ENCODE results near the gene KIF21A.

Gene KIF21A

DNA sequence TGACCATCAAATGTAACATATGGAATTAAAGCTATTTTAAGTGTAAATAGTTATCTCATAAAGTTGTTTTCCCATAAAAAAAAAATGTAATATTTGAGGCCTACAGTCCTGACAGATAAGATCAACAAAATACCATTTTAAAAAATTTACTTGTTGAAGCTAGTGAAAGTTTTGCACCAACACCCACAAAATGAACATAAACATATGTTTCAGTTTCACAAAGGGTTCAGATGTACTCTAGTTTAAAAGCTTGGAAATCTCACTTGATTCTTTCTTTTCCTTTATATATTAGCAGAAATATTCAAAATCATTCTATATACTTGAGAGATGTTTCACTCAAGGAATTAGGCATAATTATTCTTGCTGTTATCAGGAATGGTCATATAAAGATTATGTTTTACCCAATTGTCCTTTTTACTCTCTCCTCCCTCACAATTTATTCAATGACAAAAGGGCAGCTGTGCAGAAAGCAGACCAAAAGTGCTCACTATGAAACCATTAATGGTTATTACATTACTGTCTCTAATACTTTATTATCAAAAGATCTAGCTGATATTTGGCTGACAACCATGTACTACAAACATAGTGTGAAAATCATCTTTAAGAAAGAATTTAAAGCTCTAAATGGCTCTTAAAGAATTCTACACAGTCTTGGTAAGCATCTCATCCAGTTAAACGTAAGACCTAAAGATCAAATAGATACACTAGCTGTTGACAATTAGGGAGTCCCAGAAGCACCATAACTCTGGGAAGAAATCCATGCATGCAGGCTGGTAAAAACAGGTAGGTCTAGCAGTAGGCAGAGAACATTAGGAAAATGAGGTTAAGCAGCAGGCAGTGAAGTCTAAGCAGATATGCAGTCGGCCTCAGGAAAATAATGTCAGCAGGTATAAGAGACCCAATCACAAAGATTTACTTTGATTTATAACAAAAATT is 28.8 kb downstream of the KIF21A start:
- H3K36me3 ChIP-seq (ENCODE audit: control insufficient read depth, insufficient read depth, low read length) = no peaks in the 10 kb centered on the region
- no peak for DNase-seq
- H3K27ac ChIP-seq (ENCODE audit: insufficient read depth, low read length, poor library complexity, severe bottlenecking) = no peak overlapping the region
- no peaks in the 10 kb centered on the region for H3K4me1 ChIP-seq (ENCODE audit: control insufficient read depth, insufficient read depth, low read length, poor library complexity, severe bottlenecking)
- H3K9me3 ChIP-seq (ENCODE audit: control insufficient read depth, low read length) = no peaks in the 10 kb centered on the region
- no peaks in the 10 kb centered on the region for H3K27me3 ChIP-seq (replicated peaks; ENCODE audit: control insufficient read depth, insufficient read depth, low read length, poor library complexity, severe bottlenecking)
- H3K4me3 ChIP-seq (ENCODE audit: insufficient read depth, low read depth, low read length, poor library complexity, severe bottlenecking) = no peak overlapping the region

DNA sequence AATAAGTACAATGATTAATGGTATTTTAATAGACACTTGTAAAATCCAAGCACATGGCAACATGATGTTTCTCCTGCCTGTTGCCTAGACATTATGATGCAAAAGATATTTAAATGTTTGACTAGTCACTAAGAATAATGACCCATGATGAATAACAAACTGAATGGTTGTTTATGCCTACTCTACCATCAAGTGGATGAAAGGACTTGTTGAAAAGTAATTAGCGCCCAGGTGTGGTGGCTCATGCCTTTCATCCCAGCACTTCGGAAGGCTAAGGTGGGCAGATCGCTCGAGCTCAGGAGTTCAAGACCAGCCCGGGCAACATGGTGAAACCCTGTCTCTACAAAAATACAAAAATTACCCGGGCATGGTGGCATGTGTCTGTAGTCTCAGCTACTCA is 30.7 kb downstream of the KIF21A start:
- Histone ChIP-seq H3K4me3 (ENCODE audit: insufficient read depth, low read depth, low read length, poor library complexity, severe bottlenecking) (no peak overlapping the region), H3K27me3 (replicated peaks; ENCODE audit: control insufficient read depth, insufficient read depth, low read length, poor library complexity, severe bottlenecking) (no peaks in the 10 kb centered on the region), H3K4me1 (ENCODE audit: control insufficient read depth, insufficient read depth, low read length, poor library complexity, severe bottlenecking) (no peaks in the 10 kb centered on the region), H3K27ac (ENCODE audit: insufficient read depth, low read length, poor library complexity, severe bottlenecking) (no peak overlapping the region), H3K9me3 (ENCODE audit: control insufficient read depth, low read length) (no peaks in the 10 kb centered on the region), H3K36me3 (ENCODE audit: control insufficient read depth, insufficient read depth, low read length) (no peaks in the 10 kb centered on the region)
- no peak for DNase-seq

DNA sequence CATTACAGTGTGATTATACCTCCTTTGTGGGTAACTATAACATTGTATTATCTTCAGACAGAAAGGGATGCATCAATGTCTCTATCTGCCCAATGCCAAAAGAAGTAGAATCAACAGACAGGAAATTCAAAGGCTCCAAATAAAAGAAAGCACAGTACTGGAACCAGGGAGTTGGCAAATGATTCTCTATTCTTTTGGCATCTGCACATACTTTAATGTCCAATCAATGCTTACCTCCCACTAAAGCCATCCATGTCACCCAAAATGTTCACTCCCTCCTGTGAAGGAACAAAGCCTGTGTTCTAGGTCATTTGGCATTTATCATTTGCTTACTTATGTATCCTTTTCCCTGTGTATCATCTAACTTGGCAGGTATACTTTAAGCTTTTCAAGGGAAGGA is 36.7 kb downstream of the KIF21A start:
- Histone ChIP-seq H3K4me1 (ENCODE audit: control insufficient read depth, insufficient read depth, low read length, poor library complexity, severe bottlenecking) (no peaks in the 10 kb centered on the region), H3K27me3 (replicated peaks; ENCODE audit: control insufficient read depth, insufficient read depth, low read length, poor library complexity, severe bottlenecking) (no peaks in the 10 kb centered on the region), H3K27ac (ENCODE audit: insufficient read depth, low read length, poor library complexity, severe bottlenecking) (no peak overlapping the region), H3K36me3 (ENCODE audit: control insufficient read depth, insufficient read depth, low read length) (no peaks in the 10 kb centered on the region), H3K9me3 (ENCODE audit: control insufficient read depth, low read length) (no peaks in the 10 kb centered on the region), H3K4me3 (ENCODE audit: insufficient read depth, low read depth, low read length, poor library complexity, severe bottlenecking) (no peak overlapping the region)
- DNase-seq = no peak

DNA sequence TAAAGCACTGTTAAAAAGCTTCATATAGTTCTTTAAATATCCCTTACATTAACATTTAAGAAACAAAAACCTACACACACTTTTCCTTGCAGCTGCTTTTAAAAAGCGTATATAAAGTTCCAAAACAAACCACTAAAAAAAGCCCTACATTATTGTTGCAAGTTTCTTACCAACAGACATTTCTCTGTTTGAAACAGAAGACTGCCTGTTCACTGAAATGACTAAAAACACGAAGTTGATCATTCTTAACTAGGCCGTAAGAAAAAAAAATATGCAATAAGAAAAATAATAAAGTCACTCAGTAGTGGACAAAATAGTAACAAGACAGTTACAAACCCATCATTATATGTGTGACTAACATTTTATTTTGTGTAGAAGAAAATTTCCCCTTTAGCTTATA is 37.3 kb downstream of the KIF21A start:
- Histone ChIP-seq H3K27ac (ENCODE audit: insufficient read depth, low read length, poor library complexity, severe bottlenecking) (no peak overlapping the region), H3K4me1 (ENCODE audit: control insufficient read depth, insufficient read depth, low read length, poor library complexity, severe bottlenecking) (no peaks in the 10 kb centered on the region), H3K36me3 (ENCODE audit: control insufficient read depth, insufficient read depth, low read length) (no peaks in the 10 kb centered on the region), H3K27me3 (replicated peaks; ENCODE audit: control insufficient read depth, insufficient read depth, low read length, poor library complexity, severe bottlenecking) (no peaks in the 10 kb centered on the region), H3K4me3 (ENCODE audit: insufficient read depth, low read depth, low read length, poor library complexity, severe bottlenecking) (no peak overlapping the region), H3K9me3 (ENCODE audit: control insufficient read depth, low read length) (no peaks in the 10 kb centered on the region)
- DNase-seq = no peak

DNA sequence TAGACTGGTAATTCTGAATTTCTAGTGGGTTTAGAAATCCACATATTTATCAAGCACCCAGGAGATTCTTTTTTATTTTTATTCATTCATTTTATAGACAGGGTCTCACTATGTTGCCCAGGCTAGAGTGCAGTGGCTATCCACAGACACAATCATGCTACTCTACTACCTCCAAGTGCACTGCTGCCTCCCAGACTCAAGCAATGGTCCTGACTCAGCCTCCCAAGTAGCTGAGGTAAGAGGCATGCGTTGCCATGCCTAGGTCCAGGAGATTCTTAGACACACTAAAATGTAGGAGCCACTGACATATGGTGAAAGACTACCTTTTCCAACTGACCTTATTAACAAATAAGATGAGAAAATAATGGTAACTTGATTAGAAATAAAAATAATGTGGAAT is 38.9 kb downstream of the KIF21A start:
- no peaks in the 10 kb centered on the region for H3K36me3 ChIP-seq (ENCODE audit: control insufficient read depth, insufficient read depth, low read length)
- H3K4me1 ChIP-seq (ENCODE audit: control insufficient read depth, insufficient read depth, low read length, poor library complexity, severe bottlenecking) = no peaks in the 10 kb centered on the region
- H3K9me3 ChIP-seq (ENCODE audit: control insufficient read depth, low read length) = no peaks in the 10 kb centered on the region
- H3K27ac ChIP-seq (ENCODE audit: insufficient read depth, low read length, poor library complexity, severe bottlenecking) = no peak overlapping the region
- no peaks in the 10 kb centered on the region for H3K27me3 ChIP-seq (replicated peaks; ENCODE audit: control insufficient read depth, insufficient read depth, low read length, poor library complexity, severe bottlenecking)
- no peak for DNase-seq
- H3K4me3 ChIP-seq (ENCODE audit: insufficient read depth, low read depth, low read length, poor library complexity, severe bottlenecking) = no peak overlapping the region

DNA sequence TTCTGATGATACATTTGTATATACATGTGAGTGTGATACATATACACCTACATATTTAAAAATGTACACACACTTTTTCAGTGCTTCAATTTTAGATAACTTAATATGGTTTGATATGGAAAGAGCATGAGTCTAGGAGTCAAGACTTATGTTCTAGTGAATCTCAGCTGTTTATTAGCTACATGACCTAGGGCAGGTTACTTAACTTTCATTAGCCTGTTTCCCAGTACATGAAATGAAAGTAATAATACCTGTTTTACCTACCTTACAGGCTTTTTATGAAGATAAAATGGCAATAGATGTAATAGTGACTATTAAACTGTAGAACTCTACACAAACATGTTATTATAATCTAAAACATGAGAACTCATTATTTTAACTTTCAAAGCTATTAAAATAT is 39.5 kb downstream of the KIF21A start:
- H3K36me3 ChIP-seq (ENCODE audit: control insufficient read depth, insufficient read depth, low read length) = no peaks in the 10 kb centered on the region
- H3K4me3 ChIP-seq (ENCODE audit: insufficient read depth, low read depth, low read length, poor library complexity, severe bottlenecking) = no peak overlapping the region
- no peaks in the 10 kb centered on the region for H3K9me3 ChIP-seq (ENCODE audit: control insufficient read depth, low read length)
- no peak overlapping the region for H3K27ac ChIP-seq (ENCODE audit: insufficient read depth, low read length, poor library complexity, severe bottlenecking)
- no peaks in the 10 kb centered on the region for H3K4me1 ChIP-seq (ENCODE audit: control insufficient read depth, insufficient read depth, low read length, poor library complexity, severe bottlenecking)
- no peaks in the 10 kb centered on the region for H3K27me3 ChIP-seq (replicated peaks; ENCODE audit: control insufficient read depth, insufficient read depth, low read length, poor library complexity, severe bottlenecking)
- DNase-seq = no peak

DNA sequence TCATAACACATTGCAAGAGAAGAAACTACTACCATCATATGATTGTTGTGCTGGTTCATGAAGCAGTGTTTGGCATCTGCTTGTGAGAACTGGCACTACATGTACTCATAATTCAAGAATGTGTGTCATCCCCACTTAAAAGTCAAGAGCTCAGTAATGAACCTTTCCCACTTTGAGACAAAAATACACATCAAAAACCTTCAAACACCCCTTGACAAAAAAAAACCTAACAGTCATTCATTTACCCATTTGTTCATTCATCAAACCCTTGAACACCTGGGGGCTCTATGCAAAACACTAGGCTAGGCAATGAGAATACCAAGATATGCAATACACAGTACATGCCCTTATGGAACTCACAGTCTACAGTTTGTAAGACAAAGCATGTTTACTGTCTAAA is 40.0 kb downstream of the KIF21A start:
- no peaks in the 10 kb centered on the region for H3K9me3 ChIP-seq (ENCODE audit: control insufficient read depth, low read length)
- no peaks in the 10 kb centered on the region for H3K27me3 ChIP-seq (replicated peaks; ENCODE audit: control insufficient read depth, insufficient read depth, low read length, poor library complexity, severe bottlenecking)
- H3K27ac ChIP-seq (ENCODE audit: insufficient read depth, low read length, poor library complexity, severe bottlenecking) = no peak overlapping the region
- no peak overlapping the region for H3K4me3 ChIP-seq (ENCODE audit: insufficient read depth, low read depth, low read length, poor library complexity, severe bottlenecking)
- no peaks in the 10 kb centered on the region for H3K36me3 ChIP-seq (ENCODE audit: control insufficient read depth, insufficient read depth, low read length)
- H3K4me1 ChIP-seq (ENCODE audit: control insufficient read depth, insufficient read depth, low read length, poor library complexity, severe bottlenecking) = no peaks in the 10 kb centered on the region
- no peak for DNase-seq

DNA sequence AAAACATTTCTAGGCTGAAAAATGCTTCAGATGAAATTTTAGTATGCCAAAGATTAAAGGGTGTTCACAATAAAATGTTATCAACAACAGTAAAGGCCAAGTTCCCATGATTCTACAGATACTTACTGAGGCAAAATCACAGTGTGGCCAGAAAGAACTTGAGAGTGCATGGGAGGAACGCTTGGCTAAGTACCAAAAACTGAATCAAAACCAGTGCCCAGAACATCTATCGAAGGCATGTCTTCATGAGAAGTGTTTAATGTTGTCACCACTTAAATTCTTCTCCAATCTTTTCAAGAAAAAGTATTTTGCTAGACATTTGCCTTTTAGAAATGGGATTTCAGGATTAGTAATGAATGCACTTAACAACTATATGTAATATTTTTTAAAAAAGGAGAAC is 41.5 kb downstream of the KIF21A start:
- no peak for DNase-seq
- Histone ChIP-seq H3K4me3 (ENCODE audit: insufficient read depth, low read depth, low read length, poor library complexity, severe bottlenecking) (no peak overlapping the region), H3K27ac (ENCODE audit: insufficient read depth, low read length, poor library complexity, severe bottlenecking) (no peak overlapping the region), H3K9me3 (ENCODE audit: control insufficient read depth, low read length) (no peaks in the 10 kb centered on the region), H3K4me1 (ENCODE audit: control insufficient read depth, insufficient read depth, low read length, poor library complexity, severe bottlenecking) (no peaks in the 10 kb centered on the region), H3K36me3 (ENCODE audit: control insufficient read depth, insufficient read depth, low read length) (no peaks in the 10 kb centered on the region), H3K27me3 (replicated peaks; ENCODE audit: control insufficient read depth, insufficient read depth, low read length, poor library complexity, severe bottlenecking) (no peaks in the 10 kb centered on the region)

DNA sequence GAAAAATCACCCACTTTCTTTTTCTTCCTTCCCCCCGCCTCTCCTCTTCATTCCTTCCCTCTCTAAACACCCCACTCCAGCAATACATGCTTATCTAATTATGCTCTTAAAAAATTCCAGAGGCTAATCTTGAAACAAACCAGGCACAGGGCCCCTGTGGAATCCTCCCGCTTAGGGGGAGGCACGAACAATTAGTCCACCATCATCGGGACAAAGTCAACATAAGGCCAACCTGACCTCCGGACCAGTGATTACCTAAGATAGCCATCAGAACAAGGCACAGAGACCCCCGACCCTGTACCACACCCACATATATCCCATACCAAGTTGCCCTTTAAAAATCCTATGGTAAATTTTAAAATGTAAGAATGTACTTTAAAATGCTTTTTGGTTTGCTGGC is 47.1 kb downstream of the KIF21A start:
- H3K4me3 ChIP-seq (ENCODE audit: insufficient read depth, low read depth, low read length, poor library complexity, severe bottlenecking) = no peak overlapping the region
- H3K27ac ChIP-seq (ENCODE audit: insufficient read depth, low read length, poor library complexity, severe bottlenecking) = no peak overlapping the region
- no peaks in the 10 kb centered on the region for H3K27me3 ChIP-seq (replicated peaks; ENCODE audit: control insufficient read depth, insufficient read depth, low read length, poor library complexity, severe bottlenecking)
- DNase-seq = no peak
- no peaks in the 10 kb centered on the region for H3K4me1 ChIP-seq (ENCODE audit: control insufficient read depth, insufficient read depth, low read length, poor library complexity, severe bottlenecking)
- H3K36me3 ChIP-seq (ENCODE audit: control insufficient read depth, insufficient read depth, low read length) = no peaks in the 10 kb centered on the region
- H3K9me3 ChIP-seq (ENCODE audit: control insufficient read depth, low read length) = no peaks in the 10 kb centered on the region

DNA sequence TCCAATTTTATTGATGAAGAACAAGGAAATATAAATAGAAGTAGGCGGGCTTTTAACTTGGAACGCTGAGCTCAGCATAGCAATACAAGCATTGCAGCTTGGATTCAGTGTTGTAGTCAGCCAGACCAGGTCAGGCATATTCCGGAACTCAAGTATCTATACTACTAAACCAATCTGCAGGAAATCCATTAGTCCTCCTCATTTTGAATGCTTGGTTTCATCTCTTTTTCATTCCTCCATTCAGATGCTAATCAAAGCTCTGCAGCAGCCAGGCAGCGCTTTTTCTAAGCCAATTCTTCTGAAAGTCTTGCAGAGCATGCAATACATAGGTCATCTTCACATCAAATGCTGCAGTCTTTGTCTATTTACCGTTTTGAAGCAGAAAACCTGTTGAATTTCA is 49.0 kb downstream of the KIF21A start:
- Histone ChIP-seq H3K9me3 (ENCODE audit: control insufficient read depth, low read length) (no peaks in the 10 kb centered on the region), H3K27me3 (replicated peaks; ENCODE audit: control insufficient read depth, insufficient read depth, low read length, poor library complexity, severe bottlenecking) (no peaks in the 10 kb centered on the region), H3K4me3 (ENCODE audit: insufficient read depth, low read depth, low read length, poor library complexity, severe bottlenecking) (no peak overlapping the region), H3K36me3 (ENCODE audit: control insufficient read depth, insufficient read depth, low read length) (no peaks in the 10 kb centered on the region), H3K4me1 (ENCODE audit: control insufficient read depth, insufficient read depth, low read length, poor library complexity, severe bottlenecking) (no peaks in the 10 kb centered on the region), H3K27ac (ENCODE audit: insufficient read depth, low read length, poor library complexity, severe bottlenecking) (no peak overlapping the region)
- no peak for DNase-seq
